ENCODE data around the gene TREML4.

The TREML4 gene

DNA sequence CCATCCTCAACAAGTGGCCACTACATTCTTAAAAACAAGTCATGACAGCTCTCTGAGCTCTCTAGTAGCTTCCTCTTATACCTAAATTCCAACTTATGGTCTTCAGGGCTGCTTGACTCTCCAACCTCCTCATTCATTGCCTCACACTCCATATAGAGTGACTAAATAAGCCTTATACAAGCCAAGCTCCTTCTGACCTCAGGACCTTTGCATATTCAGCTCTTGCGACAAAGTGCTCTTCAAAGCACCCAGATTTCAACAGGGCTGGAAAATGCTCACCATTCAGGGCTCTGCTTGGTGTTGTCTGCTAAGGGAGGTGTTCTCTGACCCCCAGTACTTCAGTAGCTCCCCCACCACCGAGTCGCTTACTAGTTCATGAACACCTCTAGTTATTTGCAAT is 30.9 kb upstream of the TREML4 start:
- no peak for TF ChIP-seq SIN3A (IDR thresholded peaks at IDR 0.05; ENCODE audit: borderline replicate concordance, insufficient read depth, low read length)
- TF ChIP-seq FOXP2 (optimal IDR thresholded peaks at IDR 0.05; ENCODE audit: borderline replicate concordance, extremely low read depth, extremely low read length, insufficient read depth) = no peak
- TF ChIP-seq REST (IDR thresholded peaks at IDR 0.05; ENCODE audit: insufficient read depth in 1 of 2, low read depth in 2 of 2, low read length in 2 of 2) = no peak
- TF ChIP-seq POLR2AphosphoS5 (IDR thresholded peaks at IDR 0.05; ENCODE audit: low read depth, low read length) = no peak
- no peak for TF ChIP-seq TAF1 (IDR thresholded peaks at IDR 0.05; ENCODE audit: borderline replicate concordance, insufficient read depth, low read length)

- TF ChIP-seq TAF1 (IDR thresholded peaks at IDR 0.05; ENCODE audit: borderline replicate concordance, insufficient read depth, low read length) (no peak), POLR2AphosphoS5 (IDR thresholded peaks at IDR 0.05; ENCODE audit: low read depth, low read length) (no peak), REST (IDR thresholded peaks at IDR 0.05; ENCODE audit: insufficient read depth in 1 of 2, low read depth in 2 of 2, low read length in 2 of 2) (no peak), SIN3A (IDR thresholded peaks at IDR 0.05; ENCODE audit: borderline replicate concordance, insufficient read depth, low read length) (no peak), FOXP2 (optimal IDR thresholded peaks at IDR 0.05; ENCODE audit: borderline replicate concordance, extremely low read depth, extremely low read length, insufficient read depth) (no peak)
These were observed 28.4 kb upstream of the TREML4 start for GRCh38 chr6:41199552-41200246.

GRCh38 chr6:41200296-41200900 is 27.8 kb upstream of the TREML4 start:
- TF ChIP-seq REST (IDR thresholded peaks at IDR 0.05; ENCODE audit: insufficient read depth in 1 of 2, low read depth in 2 of 2, low read length in 2 of 2) (no peak), FOXP2 (optimal IDR thresholded peaks at IDR 0.05; ENCODE audit: borderline replicate concordance, extremely low read depth, extremely low read length, insufficient read depth) (no peak), TAF1 (IDR thresholded peaks at IDR 0.05; ENCODE audit: borderline replicate concordance, insufficient read depth, low read length) (no peak), SIN3A (IDR thresholded peaks at IDR 0.05; ENCODE audit: borderline replicate concordance, insufficient read depth, low read length) (no peak), POLR2AphosphoS5 (IDR thresholded peaks at IDR 0.05; ENCODE audit: low read depth, low read length) (no peak)

DNA sequence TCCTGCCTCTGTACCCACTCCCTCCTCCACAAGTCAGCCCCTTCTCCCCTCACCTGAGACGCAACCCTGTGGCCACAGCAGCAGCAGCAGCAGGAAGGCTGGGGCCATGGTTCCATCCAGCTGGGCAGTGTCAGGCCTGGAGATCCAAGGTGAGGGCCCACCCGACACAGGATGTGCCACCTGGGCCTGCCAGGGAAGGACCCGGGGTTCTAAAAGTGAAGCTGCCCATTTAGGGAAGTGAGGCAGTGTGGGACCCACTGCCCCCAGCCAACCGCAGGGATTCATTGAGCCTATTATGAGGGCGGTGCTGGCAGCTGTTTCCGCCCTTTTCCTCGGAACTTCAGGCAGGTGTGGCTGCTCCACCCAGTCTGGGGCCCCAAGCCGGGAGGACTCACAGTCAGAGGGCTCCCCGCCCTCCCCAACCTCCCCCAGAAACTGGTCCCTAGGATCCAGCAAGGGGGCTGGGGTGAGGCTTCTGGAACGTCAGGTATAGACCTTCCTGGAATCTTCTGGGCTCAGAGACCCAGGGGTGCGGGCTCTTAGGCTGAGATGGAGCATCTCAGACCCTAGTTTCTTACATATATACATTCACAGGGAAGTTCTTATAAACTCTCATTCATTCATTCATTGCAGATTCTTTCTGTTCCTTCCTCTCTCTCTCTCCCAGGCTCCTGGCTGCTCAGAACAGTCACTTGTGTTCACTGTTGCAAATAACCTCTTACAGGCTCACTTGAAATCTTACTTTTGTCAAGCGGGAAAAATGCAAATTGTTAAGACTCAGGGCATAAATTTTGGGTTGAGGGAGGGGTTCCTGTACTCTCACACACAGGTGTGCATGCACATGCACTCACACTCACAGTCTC is 27.0 kb upstream of the TREML4 start, which contains the start of gene TREML2:
TSS of gene TREML2 (minus strand) at position 249 of the 863 bp plus-strand sequence. CDS start at position 108, 141 bp downstream.
- no peak for TF ChIP-seq SIN3A (IDR thresholded peaks at IDR 0.05; ENCODE audit: borderline replicate concordance, insufficient read depth, low read length)
- no peak for TF ChIP-seq POLR2AphosphoS5 (IDR thresholded peaks at IDR 0.05; ENCODE audit: low read depth, low read length)
- no peak for TF ChIP-seq TAF1 (IDR thresholded peaks at IDR 0.05; ENCODE audit: borderline replicate concordance, insufficient read depth, low read length)
- no peak for TF ChIP-seq FOXP2 (optimal IDR thresholded peaks at IDR 0.05; ENCODE audit: borderline replicate concordance, extremely low read depth, extremely low read length, insufficient read depth)
- TF ChIP-seq REST (IDR thresholded peaks at IDR 0.05; ENCODE audit: insufficient read depth in 1 of 2, low read depth in 2 of 2, low read length in 2 of 2) = no peak
